ENCODE results near the gene HES6. TPM values are rescaled to one million over a fixed set of nuclear protein-coding genes. Genes with fewer than 3 reads are reported as not detected.

Gene HES6
- total and polyA plus RNA-seq, 2 of the 8 experiments (the other 6 are each of a cell fraction or from before 2014, with no cell fraction given) = 32.6 to 36.3 TPM

GRCh38 chr2:238284802-238285515 is 45.1 kb upstream of the HES6 start (continued):
- TF ChIP-seq FOSL1 (IDR thresholded peaks at IDR 0.05; ENCODE audit: insufficient read depth, low read depth, low read length) (no peak), KDM4A (IDR thresholded peaks at IDR 0.05; ENCODE audit: low read depth, low read length, severe bottlenecking) (no peak), BACH1 (IDR thresholded peaks at IDR 0.05; ENCODE audit: low read length) (no peak), E2F6 (IDR thresholded peaks at IDR 0.05) (no peak), SIRT6 (IDR thresholded peaks at IDR 0.05; ENCODE audit: low read length) (no peak), CTCF (IDR thresholded peaks at IDR 0.05; ENCODE audit: control extremely low read depth in 1 of 3, insufficient read depth in 1 of 3, low read depth in 1 of 3, low read length in 3 of 3) (no peak), BRCA1 (IDR thresholded peaks at IDR 0.05; ENCODE audit: low read depth, low read length) (no peak)
